Neural cell (in vitro differentiated cells): Measurements from ENCODE around the gene FUNDC1. TPM values are rescaled to one million over a fixed set of nuclear protein-coding genes. Genes with fewer than 3 reads are reported as not detected.
"Not testable (repeated sequence)": the region's sequence is repeated elsewhere in the genome, so short reads cannot be mapped to it uniquely, and the experiment has no call there.

ENCODE experiments used
- H2AFZ ChIP-seq: fragments of 200-600, 300-800 bp; sonication (generic), shearing (Covaris generic); 2 replicates; pipeline ENCODE4 v1.6.0; 2014; ENCODE audit warnings: low read depth, mild to moderate bottlenecking, antibody characterized with exemption, low read length, moderate library complexity
- H3F3A ChIP-seq: fragments of 200-600 bp; shearing (Covaris generic); 2 replicates; pipeline ENCODE4 v1.6.1; 2016; ENCODE audit warnings: mild to moderate bottlenecking, moderate library complexity, mixed read lengths, antibody characterized with exemption, low read length; ENCODE audit not compliant: insufficient read depth, poor library complexity, severe bottlenecking
- H3K27ac ChIP-seq: fragments of 200-600, 300-800 bp; sonication (generic), shearing (Covaris generic); 2 replicates; pipeline ENCODE4 v1.5.1; 2014; ENCODE audit warnings: mild to moderate bottlenecking, low read length, moderate library complexity
- H3K27me3 ChIP-seq: fragments of 300-800, 200-600 bp; sonication (generic), shearing (Covaris generic); 2 replicates; pipeline ENCODE4 v1.6.0; 2014; ENCODE audit warnings: mild to moderate bottlenecking, low read depth, low read length, moderate library complexity; ENCODE audit not compliant: insufficient read depth
- H3K36me3 ChIP-seq: fragments of 300-800, 200-600 bp; sonication (generic), shearing (Covaris generic); 2 replicates; pipeline ENCODE4 v1.5.1; 2014; ENCODE audit warnings: mild to moderate bottlenecking, antibody characterized with exemption, low read length, moderate library complexity; ENCODE audit not compliant: insufficient read depth
- H3K4me2 ChIP-seq: fragments of 300-800, 200-600 bp; sonication (generic), shearing (Covaris generic); 2 replicates; pipeline ENCODE4 v1.6.0; 2014; ENCODE audit warnings: mild to moderate bottlenecking, low read length
- H3K4me3 ChIP-seq: fragments of 300-800, 200-600 bp; sonication (generic), shearing (Covaris generic); 2 replicates; pipeline ENCODE4 v1.5.1; 2014; ENCODE audit warnings: mild to moderate bottlenecking, low read length, moderate library complexity
- H3K79me2 ChIP-seq: fragments of 200-600 bp; shearing (Covaris generic); replicated peaks from 2 replicates; pipeline ENCODE4 v1.6.0; 2014; ENCODE audit warnings: mild to moderate bottlenecking, low read length, moderate library complexity; ENCODE audit not compliant: insufficient read depth
- H3K9ac ChIP-seq: fragments of 300-800, 200-600 bp; sonication (generic), shearing (Covaris generic); 2 replicates; pipeline ENCODE4 v1.6.1; 2016; ENCODE audit warnings: mild to moderate bottlenecking, low read length, mixed read lengths
- H3K9me2 ChIP-seq: fragments of 200-600 bp; shearing (Covaris generic); 2 replicates; pipeline ENCODE4 v1.6.1; 2016; ENCODE audit warnings: mild to moderate bottlenecking, low read length, mixed read lengths; ENCODE audit not compliant: insufficient read depth
- H3K9me3 ChIP-seq: fragments of 200-600, 300-800 bp; sonication (generic), shearing (Covaris generic); 2 replicates; pipeline ENCODE4 v1.6.1; 2016; ENCODE audit warnings: mild to moderate bottlenecking, mixed run types, low read length, moderate library complexity, mixed read lengths
- H4K20me1 ChIP-seq: fragments of 200-600 bp; shearing (Covaris generic); 2 replicates; pipeline ENCODE4 v1.6.1; 2016; ENCODE audit warnings: mild to moderate bottlenecking, mixed run types; ENCODE audit not compliant: insufficient read depth
- CTCF ChIP-seq: fragments of 450-650 bp; IDR thresholded peaks from 2 replicates; pipeline ENCODE4 v1.5.1; 2014; ENCODE audit warnings: antibody characterized with exemption, mild to moderate bottlenecking, moderate library complexity; ENCODE audit not compliant: poor library complexity, severe bottlenecking
- EP300 ChIP-seq: fragments of 450-650 bp; conservative IDR thresholded peaks from 2 replicates; pipeline ENCODE4 v1.6.1; 2014; ENCODE audit warnings: antibody characterized with exemption, mild to moderate bottlenecking, moderate library complexity; ENCODE audit not compliant: poor library complexity, severe bottlenecking
- EZH2 ChIP-seq: fragments of 200-600, 300-800 bp; shearing (Covaris generic), sonication (generic); IDR thresholded peaks from 2 replicates; pipeline ENCODE4 v1.6.1; 2014; ENCODE audit warnings: antibody characterized with exemption, low read length, borderline replicate concordance, mild to moderate bottlenecking; ENCODE audit not compliant: insufficient read depth, poor library complexity, severe bottlenecking
- MXI1 ChIP-seq: fragments of 450-650 bp; conservative IDR thresholded peaks from 2 replicates; pipeline ENCODE4 v1.6.1; 2014; ENCODE audit warnings: antibody characterized with exemption, mild to moderate bottlenecking; ENCODE audit not compliant: poor library complexity, severe bottlenecking
- POLR2AphosphoS5 ChIP-seq: IDR thresholded peaks from 2 replicates; pipeline ENCODE4 v1.6.1; 2012
- RAD21 ChIP-seq: fragments of 450-650 bp; conservative IDR thresholded peaks from 2 replicates; pipeline ENCODE4 v1.6.1; 2014; ENCODE audit warnings: antibody characterized with exemption, mild to moderate bottlenecking, moderate library complexity
- REST ChIP-seq: IDR thresholded peaks from 2 replicates; pipeline ENCODE4 v1.6.1; 2012; ENCODE audit warnings: borderline replicate concordance
- SMC3 ChIP-seq: fragments of 450-650 bp; conservative IDR thresholded peaks from 2 replicates; pipeline ENCODE4 v1.6.1; 2014; ENCODE audit warnings: antibody characterized with exemption, mild to moderate bottlenecking, moderate library complexity; ENCODE audit not compliant: poor library complexity
- TAF1 ChIP-seq: IDR thresholded peaks from 2 replicates; pipeline ENCODE4 v1.6.1; 2012; ENCODE audit warnings: low read depth
- polyA plus RNA-seq: library from polyadenylated mRNA; depleted of rRNA; stranded (reverse); fragments of >200 nt; gene quantifications from 2 replicates; pipeline ENCODE4 v1.2.3, GENCODE V29; 2014

Gene FUNDC1
- polyA plus RNA-seq, 1 donor from 2014 or later: 29.9 TPM

- Histone ChIP-seq H3K4me3 (no peak overlapping the region), H4K20me1 (no peaks in the 10 kb centered on the region), H3K4me2 (no peak overlapping the region), H3K36me3 (no peaks in the 10 kb centered on the region), H2AFZ (no peak overlapping the region), H3K79me2 (no peaks in the 10 kb centered on the region), H3K27ac (no peak overlapping the region), H3K9me3 (no peaks in the 10 kb centered on the region), H3K9me2 (no peaks in the 10 kb centered on the region), H3F3A (no peaks in the 10 kb centered on the region), H3K9ac (no peak overlapping the region), H3K27me3 (no peaks in the 10 kb centered on the region)
- TF ChIP-seq EZH2 (no peak), CTCF (no peak), POLR2AphosphoS5 (no peak), MXI1 (no peak), TAF1 (no peak)
Observed at GRCh38 chrX:44568196-44568595, 25.5 kb upstream of the FUNDC1 start.

- not testable (repeated sequence) for H3K4me3 ChIP-seq, H3K27ac ChIP-seq, H3K9me3 ChIP-seq, H3F3A ChIP-seq, H4K20me1 ChIP-seq, H3K4me2 ChIP-seq, H3K9me2 ChIP-seq, H2AFZ ChIP-seq, H3K27me3 ChIP-seq, H3K9ac ChIP-seq, H3K79me2 ChIP-seq, H3K36me3 ChIP-seq
Observed at GRCh38 chrX:44561896-44562295, 19.2 kb upstream of the FUNDC1 start.

DNA sequence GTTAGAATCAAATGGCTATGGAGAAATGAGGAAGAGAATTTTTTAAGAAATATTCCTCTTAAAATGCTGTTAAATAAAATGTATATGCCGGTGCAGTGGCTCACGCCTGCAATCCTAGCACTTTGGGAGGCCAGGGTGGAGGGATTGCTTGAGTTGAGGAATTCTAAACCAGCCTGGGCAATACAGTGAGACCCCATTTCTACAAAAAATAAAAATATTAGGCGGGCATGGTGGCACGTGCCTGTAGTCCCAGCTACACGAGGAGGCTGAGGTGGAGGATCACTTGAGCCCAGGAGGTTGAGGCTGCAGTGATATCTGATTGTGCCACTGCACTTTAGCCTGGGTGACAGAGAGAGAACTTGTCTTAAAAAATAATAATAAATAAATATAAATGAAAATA is 7.9 kb upstream of the FUNDC1 start:
- no peaks in the 10 kb centered on the region for H3K36me3 ChIP-seq
- H3K9ac ChIP-seq: no peak overlapping the region
- no peaks in the 10 kb centered on the region for H3K79me2 ChIP-seq
- TF ChIP-seq EP300: no peak
- TF ChIP-seq TAF1: no peak
- no peak for TF ChIP-seq SMC3
- no peak for TF ChIP-seq MXI1
- TF ChIP-seq RAD21: no peak
- TF ChIP-seq CTCF: no peak
- no peak for TF ChIP-seq EZH2
- TF ChIP-seq REST: no peak
- TF ChIP-seq POLR2AphosphoS5: no peak
- no peaks in the 10 kb centered on the region for H3K9me2 ChIP-seq
- no peak overlapping the region for H2AFZ ChIP-seq
- no peaks in the 10 kb centered on the region for H4K20me1 ChIP-seq
- H3K4me2 ChIP-seq: no peak overlapping the region
- H3K9me3 ChIP-seq: no peaks in the 10 kb centered on the region
- no peaks in the 10 kb centered on the region for H3K27me3 ChIP-seq
- no peaks in the 10 kb centered on the region for H3F3A ChIP-seq
- H3K27ac ChIP-seq: no peak overlapping the region
- H3K4me3 ChIP-seq: no peak overlapping the region

- not testable (repeated sequence) for H3K9ac ChIP-seq, H3K36me3 ChIP-seq, H3F3A ChIP-seq, H3K27ac ChIP-seq, H3K9me3 ChIP-seq, H3K4me2 ChIP-seq, H3K9me2 ChIP-seq, H3K27me3 ChIP-seq, H2AFZ ChIP-seq, H4K20me1 ChIP-seq, H3K79me2 ChIP-seq, H3K4me3 ChIP-seq
Observed at GRCh38 chrX:44545454-44545853, 2.8 kb upstream of the FUNDC1 start.
